ENCODE results near the gene BAX. TPM values are rescaled to one million over a fixed set of nuclear protein-coding genes. Genes with fewer than 3 reads are reported as not detected.

BAX gene
- total and polyA plus RNA-seq, 9 of the 15 experiments (the other 6 are each of a cell fraction or from before 2014, with no cell fraction given) = 3.2 to 95.4 (median 44.5) TPM

- no peak for TF ChIP-seq USF1 (CRISPR knock-in tag; IDR thresholded peaks at IDR 0.05)
- no peak for TF ChIP-seq ZNF239 (CRISPR knock-in tag; IDR thresholded peaks at IDR 0.05)
- no peak for TF ChIP-seq CBX2 (IDR thresholded peaks at IDR 0.05; ENCODE audit: insufficient read depth, low read length, poor library complexity, severe bottlenecking)
- TF ChIP-seq SREBF2 (CRISPR knock-in tag; IDR thresholded peaks at IDR 0.05) = no peak
- no peak for TF ChIP-seq MBD1 (CRISPR knock-in tag; IDR thresholded peaks at IDR 0.05)
- TF ChIP-seq ELF2 (CRISPR knock-in tag; IDR thresholded peaks at IDR 0.05) = no peak
- TF ChIP-seq ZNF444 (CRISPR knock-in tag; IDR thresholded peaks at IDR 0.05) = no peak
- TF ChIP-seq HIVEP1 (CRISPR knock-in tag; IDR thresholded peaks at IDR 0.05) = no peak
- TF ChIP-seq HDAC8 (tag; IDR thresholded peaks at IDR 0.05) = no peak
- TF ChIP-seq HDAC3 (IDR thresholded peaks at IDR 0.05; ENCODE audit: borderline replicate concordance, partially characterized antibody) = no peak
- no peak for TF ChIP-seq HMBOX1 (IDR thresholded peaks at IDR 0.05)
- no peak for TF ChIP-seq ZNF197 (CRISPR knock-in tag; IDR thresholded peaks at IDR 0.05; ENCODE audit: low read depth)
- TF ChIP-seq HNRNPH1 (optimal IDR thresholded peaks at IDR 0.05; ENCODE audit: low read depth, low read length) = no peak
- no peak for TF ChIP-seq REST (IDR thresholded peaks at IDR 0.05; ENCODE audit: borderline replicate concordance)
- no peak for TF ChIP-seq REST (CRISPR knock-in tag; IDR thresholded peaks at IDR 0.05; ENCODE audit: low read depth)
- TF ChIP-seq ZNF76 (CRISPR knock-in tag; IDR thresholded peaks at IDR 0.05; ENCODE audit: borderline replicate concordance) = no peak
- 0 out of 2 replicates have a peak, but pooled peaks have one; percentile 16 for TF ChIP-seq KLF16 (IDR thresholded peaks at IDR 0.05)
Observed at GRCh38 chr19:48964205-48965039, 9.7 kb downstream of the BAX start (continued).
